Activated naive CD4-positive, alpha-beta T cell treated with anti-CD3 and anti-CD28 coated beads for 36 hours (primary cell): ENCODE data around the gene PSPN. TPM values are rescaled to one million over a fixed set of nuclear protein-coding genes. Genes with fewer than 3 reads are reported as not detected.

Source experiments
- CTCF ChIA-PET: fragments of 350-600 bp; sonication (Branson Sonifier 250); formaldehyde crosslinking; loops from one replicate; lab custom pipeline; 2021; ENCODE audit warnings: antibody characterized with exemption; lab: Charles Lee
- DNase-seq: peaks from one replicate; pipeline ENCODE4 v3.0.0-alpha.2; 2020
- H3K27ac Mint-ChIP-seq: one replicate; pipeline ENCODE4 v1.8.0; 2021; ENCODE audit warnings: mild to moderate bottlenecking, mixed read lengths
- H3K27me3 Mint-ChIP-seq: one replicate; pipeline ENCODE4 v1.8.0; 2021; ENCODE audit warnings: low read depth, mixed read lengths
- H3K36me3 Mint-ChIP-seq: one replicate; pipeline ENCODE4 v1.8.0; 2021; ENCODE audit warnings: low read depth, mixed read lengths
- H3K4me1 Mint-ChIP-seq: one replicate; pipeline ENCODE4 v1.8.0; 2021; ENCODE audit warnings: low read depth, mixed read lengths
- H3K4me3 Mint-ChIP-seq: one replicate; pipeline ENCODE4 v1.8.0; 2021; ENCODE audit warnings: mild to moderate bottlenecking, moderate library complexity, mixed read lengths
- H3K9me3 Mint-ChIP-seq: one replicate; pipeline ENCODE4 v1.8.0; 2021; ENCODE audit warnings: mixed read lengths
- intact Hi-C: fragments of 100-400 bp; cut with micrococcal nuclease; formaldehyde crosslinking; loops from one replicate; pipeline ENCODE4 v1.15.1; 2023
- total RNA-seq, 2 experiments: library from RNA; stranded (reverse); gene quantifications; one replicate each; pipeline ENCODE4 v1.2.3, GENCODE V29; 2021

Gene PSPN
- total RNA-seq, 2 experiments from 2014 or later, result 1.9 to 2.5 TPM

- Mint-ChIP-seq H3K27me3 (no peaks in the 10 kb centered on the region), H3K9me3 (no peaks in the 10 kb centered on the region), H3K4me3 (peak overlapping the region; percentile 53), H3K36me3 (peaks cover 10% of the 10 kb centered on the region), H3K27ac (peak overlapping the region; percentile 61), H3K4me1 (peaks cover 16% of the 10 kb centered on the region)
- CTCF ChIA-PET, result interaction anchor here (0.6 to 0.7 kb wide), 2 partner anchors 280 to 446 kb away, joined by 3 to 4 read pairs; no protein-coding TSS in a partner anchor
- DNase-seq, result no peak
- intact Hi-C loops, result no loop called here
Observed at GRCh38 chr19:6394831-6395230, 19.1 kb upstream of the PSPN start.

DNA sequence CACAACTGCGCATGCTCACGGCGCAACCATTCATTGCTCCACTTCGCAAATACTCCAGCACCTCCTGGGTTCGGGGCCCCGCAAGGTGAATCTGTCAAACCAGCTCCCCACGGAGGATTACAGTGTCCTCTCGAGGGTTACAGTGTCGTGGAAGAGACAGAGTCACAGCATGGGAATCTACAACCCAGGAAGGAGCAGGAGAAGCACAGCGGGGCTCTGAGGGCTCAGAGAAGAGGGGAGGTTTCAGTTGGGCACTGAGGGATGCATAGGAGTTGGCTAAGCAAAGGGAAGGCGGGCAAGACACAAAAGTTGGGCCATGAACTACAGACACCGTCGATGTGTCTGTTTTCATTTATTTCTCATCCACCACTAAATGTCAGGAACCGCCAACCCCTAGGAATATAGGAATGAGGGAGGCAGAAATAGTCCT lies 18.3 kb upstream of the PSPN start:
- Mint-ChIP-seq H3K27ac (peak overlapping the region; percentile 92), H3K27me3 (no peaks in the 10 kb centered on the region), H3K36me3 (peaks cover 13% of the 10 kb centered on the region), H3K4me3 (peak overlapping the region; percentile 88), H3K4me1 (peaks cover 16% of the 10 kb centered on the region), H3K9me3 (no peaks in the 10 kb centered on the region)
- peak; percentile 89 for DNase-seq
- intact Hi-C loops, result loop anchor here (1.0 kb wide), 5 partner anchors 21 to 343 kb away; partner anchors contain the start of genes CLPP and GPR108
- CTCF ChIA-PET, result no interaction called here

DNA sequence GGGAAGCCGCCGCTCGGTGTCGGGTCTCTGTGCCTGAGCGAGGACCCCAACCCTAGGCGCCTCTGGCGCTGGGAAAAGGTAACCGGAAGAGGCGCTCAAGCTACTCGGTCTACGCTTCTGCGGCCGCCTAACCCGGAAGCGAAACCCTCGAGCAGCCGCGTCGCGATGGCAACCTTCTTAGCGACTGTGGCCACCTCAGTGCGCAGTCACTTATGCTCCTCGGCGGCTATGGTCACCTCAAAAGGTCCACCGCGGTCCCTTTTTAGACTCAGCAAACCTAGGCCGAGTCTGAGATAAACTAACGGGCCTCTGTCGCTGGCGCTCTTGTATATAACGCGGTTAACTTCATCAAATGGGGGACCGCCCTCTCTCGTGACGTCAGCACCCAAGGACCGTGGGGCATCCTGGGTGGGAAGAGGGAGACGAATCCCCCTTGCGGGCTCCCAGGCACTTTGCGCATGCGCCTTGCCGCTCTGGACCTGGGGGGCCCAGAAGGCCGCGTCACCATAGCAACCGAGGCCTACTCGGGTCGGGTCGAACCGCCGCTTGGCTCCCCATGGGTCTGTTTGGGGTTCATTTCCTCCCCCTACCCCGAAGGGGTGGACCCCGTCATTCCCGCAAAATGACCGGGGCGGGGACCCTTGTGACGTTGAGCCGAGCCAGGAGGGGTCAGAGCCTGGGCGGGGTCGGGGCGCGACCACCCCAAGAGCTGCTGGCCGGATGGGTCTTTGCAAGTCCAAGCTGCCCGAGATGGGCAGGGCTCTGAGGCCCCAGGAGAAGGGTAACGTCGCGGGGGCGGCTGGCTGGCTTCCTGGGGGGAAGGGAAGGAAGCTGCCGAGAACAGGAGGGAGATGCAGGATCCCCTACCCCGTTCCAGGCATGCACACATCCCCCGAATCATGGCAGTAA lies 17.6 kb upstream of the PSPN start, which contains the start of gene GTF2F1:
Gene GTF2F1 (minus strand): TSS at position 91 of the 909 bp plus-strand sequence. CDS start 169 bp downstream, outside the sequence.
- H3K27ac Mint-ChIP-seq, result peak within 1 kb of the TSS; percentile 92
- intact Hi-C loops, result loop anchor here (1.0 kb wide), 5 partner anchors 20 to 344 kb away; partner anchors contain the start of genes CLPP and GPR108

DNA sequence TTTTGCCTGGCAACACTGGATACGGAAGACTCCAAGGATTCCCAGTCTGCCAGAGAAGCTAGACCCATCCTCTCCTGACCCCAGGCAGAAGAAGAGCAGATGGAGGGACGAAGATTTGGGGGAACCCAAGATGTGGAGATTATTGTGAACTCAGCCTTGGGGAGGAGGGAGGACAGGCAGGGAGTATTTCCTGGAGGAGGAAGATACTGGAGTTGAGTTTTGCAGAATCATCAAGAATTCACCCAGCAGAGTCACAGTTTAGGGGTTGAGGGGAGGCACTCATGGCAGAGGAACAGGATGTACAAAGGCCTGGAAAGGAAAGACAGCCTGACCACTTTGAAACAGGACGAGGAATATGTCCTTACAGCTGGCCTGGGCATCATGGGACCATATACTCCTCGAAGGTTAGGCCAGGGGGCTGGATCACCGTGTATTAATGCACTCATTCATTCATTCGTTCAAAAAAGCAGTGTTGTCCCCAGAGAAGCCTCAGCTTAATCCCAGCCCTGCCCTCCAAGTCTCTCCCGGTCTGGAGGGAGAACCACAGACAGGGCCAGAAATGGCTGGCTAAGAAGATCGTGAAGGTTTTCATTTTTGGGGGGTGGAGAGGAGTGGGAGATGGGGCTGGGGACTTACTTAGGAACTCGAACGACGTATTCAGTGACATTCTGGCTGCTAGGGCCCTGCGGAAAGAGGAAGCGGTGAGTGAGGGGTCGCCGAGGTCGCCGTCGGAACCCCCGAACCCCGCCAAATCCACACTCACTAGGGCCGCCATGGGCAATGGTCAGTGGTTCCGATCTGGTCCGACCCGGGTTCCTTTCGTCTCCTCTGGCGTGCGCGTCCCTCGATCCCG lies 16.7 kb upstream of the PSPN start:
- CTCF ChIA-PET, result interaction anchor here (0.6 kb wide), 1 partner anchor 69 kb away, joined by 3 read pairs; no protein-coding TSS in a partner anchor

More for the DNA sequence above, 17.6 kb upstream of the PSPN start, which contains the start of gene GTF2F1:
- peak within 1 kb of the TSS; percentile 88 for H3K4me3 Mint-ChIP-seq
- peaks cover 16% of the 10 kb centered on the region for H3K4me1 Mint-ChIP-seq
- CTCF ChIA-PET, result interaction anchor here (0.6 kb wide), 1 partner anchor 69 kb away, joined by 3 read pairs; no protein-coding TSS in a partner anchor
- peak; percentile 95 for DNase-seq
- no peaks in the 10 kb centered on the region for H3K27me3 Mint-ChIP-seq
- no peaks in the 10 kb centered on the region for H3K9me3 Mint-ChIP-seq
- peaks cover 17% of the 10 kb centered on the region for H3K36me3 Mint-ChIP-seq

GRCh38 chr19:6387372-6387771 lies 11.6 kb upstream of the PSPN start:
- DNase-seq, result no peak
- Mint-ChIP-seq H3K27ac (no peak overlapping the region), H3K36me3 (peaks cover 42% of the 10 kb centered on the region), H3K27me3 (no peaks in the 10 kb centered on the region), H3K9me3 (no peaks in the 10 kb centered on the region), H3K4me1 (peaks cover 12% of the 10 kb centered on the region), H3K4me3 (no peak overlapping the region)
- intact Hi-C loops, result no loop called here
- CTCF ChIA-PET, result no interaction called here

More for the DNA sequence above, 16.7 kb upstream of the PSPN start:
- Mint-ChIP-seq H3K27ac (peak overlapping the region; percentile 92), H3K4me1 (peaks cover 16% of the 10 kb centered on the region), H3K27me3 (no peaks in the 10 kb centered on the region), H3K4me3 (peak overlapping the region; percentile 88), H3K9me3 (no peaks in the 10 kb centered on the region), H3K36me3 (peaks cover 23% of the 10 kb centered on the region)
- intact Hi-C loops, result loop anchor here (1.0 kb wide), 5 partner anchors 19 to 345 kb away; partner anchors contain the start of genes CLPP and GPR108
- no peak for DNase-seq

- intact Hi-C loops, result no loop called here
- no peaks in the 10 kb centered on the region for H3K27me3 Mint-ChIP-seq
- CTCF ChIA-PET, result no interaction called here
- H3K9me3 Mint-ChIP-seq, result no peaks in the 10 kb centered on the region
- H3K27ac Mint-ChIP-seq, result no peak overlapping the region
- no peak for DNase-seq
- no peak overlapping the region for H3K4me3 Mint-ChIP-seq
- peaks cover 47% of the 10 kb centered on the region for H3K36me3 Mint-ChIP-seq
- no peaks in the 10 kb centered on the region for H3K4me1 Mint-ChIP-seq
Observed at GRCh38 chr19:6384381-6384780, 8.6 kb upstream of the PSPN start.

- Mint-ChIP-seq H3K4me3 (no peak overlapping the region), H3K36me3 (peaks cover 41% of the 10 kb centered on the region), H3K9me3 (no peaks in the 10 kb centered on the region), H3K27ac (no peak overlapping the region), H3K27me3 (no peaks in the 10 kb centered on the region), H3K4me1 (no peaks in the 10 kb centered on the region)
- CTCF ChIA-PET, result no interaction called here
- intact Hi-C loops, result no loop called here
- no peak for DNase-seq
Observed at GRCh38 chr19:6383188-6383587, 7.5 kb upstream of the PSPN start.

GRCh38 chr19:6381030-6381750 lies 5.5 kb upstream of the PSPN start:
- H3K9me3 Mint-ChIP-seq, result no peaks in the 10 kb centered on the region
- no peak overlapping the region for H3K27ac Mint-ChIP-seq
- CTCF ChIA-PET, result no interaction called here
- no peak for DNase-seq
- H3K4me3 Mint-ChIP-seq, result no peak overlapping the region
- no peaks in the 10 kb centered on the region for H3K27me3 Mint-ChIP-seq
- peaks cover 32% of the 10 kb centered on the region for H3K36me3 Mint-ChIP-seq
- no peaks in the 10 kb centered on the region for H3K4me1 Mint-ChIP-seq
- intact Hi-C loops, result no loop called here

- CTCF ChIA-PET, result no interaction called here
- Mint-ChIP-seq H3K4me1 (no peaks in the 10 kb centered on the region), H3K4me3 (no peak overlapping the region), H3K36me3 (peaks cover 26% of the 10 kb centered on the region), H3K27me3 (no peaks in the 10 kb centered on the region), H3K9me3 (no peaks in the 10 kb centered on the region), H3K27ac (no peak overlapping the region)
- no peak for DNase-seq
- intact Hi-C loops, result no loop called here
Observed at GRCh38 chr19:6379744-6380143, 4.0 kb upstream of the PSPN start.

DNA sequence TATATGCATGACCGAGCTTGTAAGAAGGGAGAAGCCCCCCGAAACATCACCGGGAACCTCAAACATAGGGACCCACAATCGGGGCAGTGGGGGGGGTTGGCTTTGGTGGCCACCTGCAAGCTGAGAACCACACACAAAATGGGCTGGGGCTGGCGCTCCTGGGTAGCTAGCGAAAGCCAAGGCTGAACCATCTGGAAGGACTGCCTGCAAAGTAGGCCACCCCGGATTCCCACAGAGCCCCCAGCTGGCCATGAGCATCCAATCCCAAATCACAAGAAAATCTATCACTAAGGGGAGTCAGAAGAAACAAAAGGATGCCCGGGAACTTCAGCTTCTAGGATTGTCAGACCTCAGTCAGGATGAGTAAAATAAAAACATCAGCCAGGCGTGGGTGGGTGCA lies 2.8 kb upstream of the PSPN start:
- DNase-seq, result no peak
- no peak overlapping the region for H3K4me3 Mint-ChIP-seq
- peaks cover 6% of the 10 kb centered on the region for H3K4me1 Mint-ChIP-seq
- no peaks in the 10 kb centered on the region for H3K9me3 Mint-ChIP-seq
- H3K36me3 Mint-ChIP-seq, result peaks cover 25% of the 10 kb centered on the region
- intact Hi-C loops, result no loop called here
- CTCF ChIA-PET, result no interaction called here
- no peak overlapping the region for H3K27ac Mint-ChIP-seq
- H3K27me3 Mint-ChIP-seq, result no peaks in the 10 kb centered on the region

DNA sequence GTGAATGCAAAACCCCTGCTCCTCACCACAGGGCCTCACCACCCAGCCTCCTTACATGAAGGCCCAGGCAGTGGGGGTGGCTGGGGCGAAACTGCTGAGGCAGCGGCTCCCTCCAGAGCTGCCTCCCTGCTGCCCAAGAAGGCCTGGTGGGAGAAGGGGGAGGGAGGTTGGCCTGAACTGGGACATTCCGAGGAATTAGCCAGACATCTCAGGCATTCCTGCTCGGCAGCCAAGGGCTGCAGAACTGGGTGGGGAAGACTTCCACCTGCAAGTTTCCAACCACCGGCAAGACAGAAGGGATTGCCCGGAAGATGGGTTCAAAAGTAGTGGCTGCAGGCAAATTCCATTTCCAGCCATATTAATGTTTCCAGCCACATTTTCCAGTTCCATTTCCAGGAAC lies 2.3 kb upstream of the PSPN start:
- Mint-ChIP-seq H3K27ac (no peak overlapping the region), H3K27me3 (no peaks in the 10 kb centered on the region), H3K4me3 (no peak overlapping the region), H3K9me3 (no peaks in the 10 kb centered on the region), H3K36me3 (peaks cover 21% of the 10 kb centered on the region), H3K4me1 (peaks cover 8% of the 10 kb centered on the region)
- DNase-seq, result no peak
- CTCF ChIA-PET, result no interaction called here
- intact Hi-C loops, result no loop called here
